GM18502 (cell line): Measurements from ENCODE around the gene MBP.
A peak's percentile ranks its signal among the peaks of the same experiment; 100 is the strongest.

Source experiments
- ATAC-seq: cut with Tn5 transposase; IDR thresholded peaks from one replicate; pipeline ENCODE4 v1.9.1; 2021; ENCODE audit warnings: mild to moderate bottlenecking; ENCODE audit not compliant: unreplicated experiment, poor library complexity

The MBP gene

DNA sequence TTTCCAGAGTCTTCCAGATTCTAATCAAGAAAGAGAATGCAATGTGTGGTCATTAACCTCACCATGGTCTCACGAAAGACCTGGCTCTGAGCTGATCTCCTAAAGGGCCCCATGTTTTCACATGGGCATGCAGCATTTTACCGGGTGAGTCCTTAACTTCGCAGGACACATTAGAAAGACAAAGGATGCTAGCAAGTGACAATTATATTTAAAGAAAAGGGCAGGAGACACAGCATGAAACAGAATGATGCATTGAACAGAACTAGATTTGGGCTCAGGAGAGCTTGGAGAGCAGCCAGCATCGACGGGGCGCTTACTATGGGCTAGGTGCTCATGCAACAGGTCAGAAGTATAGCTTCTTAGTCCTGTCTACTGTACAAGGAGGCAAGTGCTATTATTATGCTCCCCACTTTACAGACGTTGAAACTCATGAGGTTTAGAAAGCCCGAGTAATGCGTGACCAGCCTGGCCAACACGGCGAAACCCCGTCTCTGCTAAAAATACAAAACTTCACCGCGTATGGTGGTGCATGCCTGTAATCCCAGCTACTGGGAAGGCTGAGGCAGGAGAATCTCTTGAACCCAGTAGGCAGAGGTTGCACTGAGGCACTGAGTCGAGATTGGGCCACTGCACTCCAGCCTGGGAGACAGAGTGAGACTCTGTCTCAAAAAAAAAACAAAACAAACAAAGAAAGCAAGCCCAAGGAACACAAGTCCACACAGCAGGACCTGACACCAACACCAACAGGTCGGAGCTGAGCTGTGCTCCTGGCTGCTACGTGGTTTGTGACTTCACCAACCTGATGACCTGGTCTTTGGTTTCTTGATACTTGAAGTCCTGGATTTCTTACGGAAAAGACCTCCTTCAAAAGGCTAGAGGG lies 16.1 kb downstream of the MBP start:
- ATAC-seq = no peak

GRCh38 chr18:77115192-77115953 lies 17.2 kb downstream of the MBP start:
- ATAC-seq = no peak

GRCh38 chr18:77114415-77115191 lies 18.0 kb downstream of the MBP start:
- ATAC-seq = peak; percentile 76

DNA sequence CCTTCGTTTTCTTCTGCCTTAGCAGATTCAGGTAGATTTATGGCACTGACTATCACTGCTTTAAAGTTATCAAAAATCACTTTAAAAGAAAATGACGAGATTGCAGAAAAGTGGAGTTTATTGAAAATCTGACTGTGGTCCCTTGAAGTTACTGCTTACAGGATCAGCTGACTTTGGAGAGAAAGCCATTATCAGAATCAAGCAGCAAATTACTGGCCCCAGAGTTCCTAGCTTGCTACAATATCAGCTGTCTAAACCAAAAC lies 18.5 kb downstream of the MBP start:
- ATAC-seq = no peak

- no peak for ATAC-seq
Measured at GRCh38 chr18:77113361-77114151, 19.0 kb downstream of the MBP start.

DNA sequence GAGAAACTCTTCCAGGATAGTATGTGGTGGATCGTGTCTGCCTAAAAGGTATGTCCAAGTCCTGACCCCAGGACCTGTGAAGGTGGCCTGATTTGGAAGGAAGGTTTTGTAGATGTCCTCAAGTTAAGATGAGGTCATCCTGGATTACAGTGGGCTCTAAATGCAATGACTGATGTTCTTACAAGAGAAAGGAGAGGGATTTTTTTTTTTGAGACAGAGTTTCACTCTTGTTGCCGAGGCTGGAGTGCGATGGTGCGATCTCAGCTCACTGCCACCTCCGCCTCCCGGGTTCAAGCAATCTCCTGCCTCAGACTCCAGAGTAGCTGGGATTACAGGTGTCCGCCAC lies 19.9 kb downstream of the MBP start:
- ATAC-seq = no peak

DNA sequence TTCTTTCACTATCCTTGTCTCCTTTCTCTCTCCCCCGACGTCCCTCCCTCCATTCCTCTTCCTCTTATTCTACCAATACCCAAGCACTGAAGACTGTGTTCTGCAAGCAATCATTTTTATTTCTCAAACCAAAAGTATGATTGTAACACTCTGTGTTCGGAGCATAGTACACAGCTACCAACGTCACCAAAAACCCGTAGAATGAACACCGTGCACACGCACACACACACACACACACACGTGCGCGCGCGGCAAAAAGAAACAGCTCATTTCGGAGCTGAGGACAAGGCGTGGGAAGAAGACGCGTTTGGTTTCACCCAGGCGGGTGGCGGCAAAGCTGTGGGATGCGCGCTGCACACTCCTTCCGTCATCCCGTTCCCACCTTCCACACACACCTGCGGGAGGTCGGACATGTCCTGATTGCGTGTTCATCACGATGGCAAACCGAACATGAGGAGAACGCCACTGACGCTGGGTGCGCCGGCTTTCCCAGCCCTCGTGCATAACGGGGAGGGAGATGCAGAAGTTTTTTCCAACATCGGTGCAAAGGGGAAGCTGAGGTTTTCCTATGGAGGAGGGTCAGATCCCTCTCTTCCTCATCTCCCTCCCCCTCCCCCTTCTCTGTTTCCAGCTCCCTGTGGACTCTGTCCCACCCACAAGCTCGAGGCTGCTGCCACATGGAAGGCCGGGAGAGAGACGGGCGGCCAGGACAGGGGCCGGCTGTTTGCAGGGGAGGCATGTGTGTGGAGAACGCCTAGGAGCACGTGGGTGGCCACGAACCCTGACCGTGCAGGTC lies 20.4 kb downstream of the MBP start:
- ATAC-seq = no peak

DNA sequence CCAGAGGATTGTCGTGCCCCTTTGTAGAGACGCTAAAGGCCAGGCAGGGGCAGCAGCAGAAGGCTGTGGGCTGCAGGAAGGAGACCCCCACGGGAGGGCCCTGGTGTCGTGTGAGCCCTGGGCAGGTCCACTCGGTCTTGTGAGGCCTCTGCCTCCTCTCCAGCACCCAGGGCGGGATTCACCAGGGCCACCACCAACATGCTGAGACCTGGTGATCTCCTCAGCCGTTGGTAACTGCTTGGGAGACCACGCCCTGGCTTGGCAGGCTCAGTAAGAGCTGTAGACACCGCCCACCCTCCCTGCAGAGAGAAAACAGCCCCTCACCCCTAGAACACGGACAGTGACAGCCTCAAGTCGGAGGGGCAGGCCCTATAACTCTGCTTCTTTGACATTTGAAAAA lies 21.1 kb downstream of the MBP start:
- ATAC-seq = no peak

DNA sequence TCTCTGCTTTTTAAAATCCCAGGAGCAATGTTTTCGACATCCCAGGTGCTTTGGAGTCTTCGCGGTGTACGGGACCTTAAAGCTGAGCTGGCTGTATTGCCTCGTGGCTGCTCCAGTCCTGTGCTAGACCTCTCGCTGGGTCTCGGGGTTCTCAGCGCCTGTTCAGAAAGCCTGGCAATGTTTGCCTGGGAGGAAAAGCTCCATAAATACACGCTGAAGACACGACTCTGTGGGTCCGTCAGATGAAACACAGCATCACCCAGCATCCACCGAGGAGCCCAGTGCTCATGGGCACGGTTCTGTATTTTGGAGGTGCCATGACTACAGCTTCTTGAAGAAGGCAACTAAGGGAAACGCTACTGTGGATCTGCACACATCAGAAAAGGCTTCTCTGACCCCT lies 21.6 kb downstream of the MBP start:
- ATAC-seq = no peak

DNA sequence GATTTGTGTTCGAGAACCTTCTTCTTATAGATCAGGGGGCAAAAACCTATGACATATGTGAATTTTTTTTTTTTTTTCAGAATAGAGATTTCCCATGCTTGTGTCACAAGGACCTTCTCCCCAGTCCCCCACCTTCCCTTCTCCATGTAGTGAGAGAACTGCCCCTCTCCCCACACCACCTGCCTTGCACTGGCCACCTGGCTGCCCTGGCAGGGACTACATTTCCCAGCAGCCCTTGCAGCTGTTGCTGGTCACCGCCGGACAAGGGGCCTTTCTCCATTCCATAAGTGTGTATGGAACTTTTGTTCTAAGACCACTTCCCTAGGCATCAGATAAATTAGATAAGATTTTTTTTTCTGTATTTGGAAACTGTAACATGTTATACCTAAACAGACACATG lies 22.2 kb downstream of the MBP start:
- no peak for ATAC-seq

DNA sequence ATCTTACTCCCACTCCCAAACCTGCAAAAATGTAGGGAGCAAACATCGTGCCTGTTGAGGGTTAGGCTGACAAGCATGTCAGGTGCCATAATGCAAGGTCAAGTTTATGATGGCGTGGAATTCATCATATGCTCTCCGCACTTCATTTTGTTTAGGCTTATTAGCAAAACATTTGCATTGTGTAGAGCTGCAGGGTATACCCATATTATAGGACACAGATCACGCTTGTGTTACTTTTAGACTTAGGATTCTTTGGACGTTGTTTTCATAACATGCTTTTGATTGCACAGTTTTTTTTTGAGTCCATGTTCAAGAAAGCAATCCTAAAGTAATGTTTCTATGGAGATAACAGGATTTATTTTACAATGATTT lies 22.9 kb downstream of the MBP start:
- no peak for ATAC-seq

- ATAC-seq = no peak
Measured at GRCh38 chr18:77108821-77109647, 23.5 kb downstream of the MBP start.

DNA sequence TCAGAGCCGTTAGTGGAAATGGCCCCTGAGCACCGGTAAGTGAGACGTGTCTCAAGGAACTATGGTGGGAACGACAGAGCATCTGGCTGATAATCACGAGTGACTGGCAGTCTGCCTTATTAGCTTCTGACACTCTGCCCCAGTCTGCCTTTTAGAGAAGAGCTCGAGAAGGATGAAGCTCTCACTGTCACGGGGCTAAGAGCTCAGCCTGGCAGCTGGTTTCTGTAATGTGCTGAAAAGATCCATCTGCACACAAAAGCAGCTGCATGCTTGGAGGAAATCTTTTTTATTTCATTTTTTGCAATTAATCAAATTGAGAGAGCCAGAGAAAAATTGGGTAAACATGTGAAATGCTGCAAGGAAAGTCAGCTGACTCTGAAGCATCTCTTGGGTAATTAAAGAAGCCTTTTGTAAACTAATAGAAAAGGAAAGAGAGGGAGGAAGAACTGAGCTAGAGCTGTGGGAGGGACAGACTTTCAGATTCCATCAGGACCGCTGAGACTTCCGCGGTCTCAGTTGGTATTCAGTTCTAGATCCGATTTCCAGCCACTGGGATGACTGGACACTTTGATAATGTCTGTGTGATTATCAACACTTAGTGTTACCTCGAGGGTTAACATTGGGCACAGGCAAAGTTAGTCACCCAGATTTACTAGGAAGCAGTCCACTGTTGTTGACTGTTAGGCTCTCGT lies 24.4 kb downstream of the MBP start:
- ATAC-seq = peak; percentile 71

- no peak for ATAC-seq
Measured at GRCh38 chr18:77107292-77107691, 25.3 kb downstream of the MBP start.

DNA sequence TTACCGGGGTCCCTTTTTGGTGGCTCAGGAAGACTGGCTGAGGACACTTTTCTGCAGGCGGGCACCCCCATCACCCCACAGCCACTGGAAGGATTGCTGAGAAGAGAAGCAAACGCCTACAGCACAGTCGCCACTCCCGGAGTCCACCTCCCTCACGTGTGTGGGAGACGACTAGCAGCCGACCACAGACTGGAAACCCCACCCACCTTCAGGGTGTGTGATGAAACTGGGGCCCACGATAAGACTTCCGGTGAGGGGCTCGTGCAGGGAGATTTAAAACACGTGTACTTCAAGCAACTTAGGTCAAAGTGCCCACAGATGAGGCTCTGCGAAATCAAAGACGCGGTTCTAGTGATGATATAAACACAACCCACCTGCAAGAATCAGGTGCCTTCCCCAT lies 26.3 kb downstream of the MBP start:
- no peak for ATAC-seq

- ATAC-seq = no peak
Measured at GRCh38 chr18:77105680-77106079, 26.9 kb downstream of the MBP start.

DNA sequence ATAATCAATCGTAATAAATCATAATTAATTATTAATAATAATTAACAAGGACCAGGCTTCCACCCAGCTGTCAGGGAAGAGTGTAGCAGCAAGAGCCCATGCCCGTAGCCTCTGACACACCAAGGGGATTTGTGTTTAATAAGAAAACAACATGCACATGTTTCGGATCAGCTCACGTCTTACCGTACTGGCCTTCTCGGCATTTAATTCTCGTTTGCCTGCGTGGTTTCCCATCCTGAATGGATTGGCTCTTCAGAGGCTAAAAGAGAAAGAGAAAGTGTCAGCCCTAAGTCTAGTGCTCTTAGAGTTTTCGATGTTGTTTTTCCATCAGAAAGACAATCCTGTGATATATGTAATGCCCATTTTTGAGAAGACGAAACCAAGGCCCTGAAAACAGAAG lies 27.6 kb downstream of the MBP start:
- no peak for ATAC-seq

GRCh38 chr18:77103991-77104531 lies 28.5 kb downstream of the MBP start:
- ATAC-seq = no peak
